Memory B cell (primary cell): ENCODE measurements around the gene IL17D.
A peak's percentile ranks its signal among the peaks of the same experiment; 100 is the strongest.
"Not testable (repeated sequence)": the region's sequence is repeated elsewhere in the genome, so short reads cannot be mapped to it uniquely, and the experiment has no call there.

Source experiments
- ATAC-seq: fragments of 150-1000 bp; cut with Tn5 transposase; 2 replicates; pipeline ENCODE4 v1.10.0; 2021; ENCODE audit warnings: low read depth, mild to moderate bottlenecking, moderate library complexity
- DNase-seq, 2 donors: peaks; one replicate each; pipeline ENCODE4 v3.0.0; 2022; ENCODE audit warnings: low spot score in 2 of 2
- H3K27ac Mint-ChIP-seq: one replicate; pipeline ENCODE4 v1.8.0; 2022; ENCODE audit warnings: mild to moderate bottlenecking, moderate library complexity, mixed read lengths
- H3K27me3 Mint-ChIP-seq: one replicate; pipeline ENCODE4 v1.8.0; 2022; ENCODE audit warnings: mixed read lengths
- H3K36me3 Mint-ChIP-seq: one replicate; pipeline ENCODE4 v1.8.0; 2022; ENCODE audit warnings: mild to moderate bottlenecking, mixed read lengths
- H3K4me1 Mint-ChIP-seq: one replicate; pipeline ENCODE4 v1.8.0; 2022; ENCODE audit warnings: mixed read lengths
- H3K4me3 Mint-ChIP-seq: one replicate; pipeline ENCODE4 v1.8.0; 2022; ENCODE audit warnings: mild to moderate bottlenecking, moderate library complexity, mixed read lengths
- H3K9me3 Mint-ChIP-seq: one replicate; pipeline ENCODE4 v1.8.0; 2022; ENCODE audit warnings: mixed read lengths

Gene IL17D, protein sequence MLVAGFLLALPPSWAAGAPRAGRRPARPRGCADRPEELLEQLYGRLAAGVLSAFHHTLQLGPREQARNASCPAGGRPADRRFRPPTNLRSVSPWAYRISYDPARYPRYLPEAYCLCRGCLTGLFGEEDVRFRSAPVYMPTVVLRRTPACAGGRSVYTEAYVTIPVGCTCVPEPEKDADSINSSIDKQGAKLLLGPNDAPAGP

DNA sequence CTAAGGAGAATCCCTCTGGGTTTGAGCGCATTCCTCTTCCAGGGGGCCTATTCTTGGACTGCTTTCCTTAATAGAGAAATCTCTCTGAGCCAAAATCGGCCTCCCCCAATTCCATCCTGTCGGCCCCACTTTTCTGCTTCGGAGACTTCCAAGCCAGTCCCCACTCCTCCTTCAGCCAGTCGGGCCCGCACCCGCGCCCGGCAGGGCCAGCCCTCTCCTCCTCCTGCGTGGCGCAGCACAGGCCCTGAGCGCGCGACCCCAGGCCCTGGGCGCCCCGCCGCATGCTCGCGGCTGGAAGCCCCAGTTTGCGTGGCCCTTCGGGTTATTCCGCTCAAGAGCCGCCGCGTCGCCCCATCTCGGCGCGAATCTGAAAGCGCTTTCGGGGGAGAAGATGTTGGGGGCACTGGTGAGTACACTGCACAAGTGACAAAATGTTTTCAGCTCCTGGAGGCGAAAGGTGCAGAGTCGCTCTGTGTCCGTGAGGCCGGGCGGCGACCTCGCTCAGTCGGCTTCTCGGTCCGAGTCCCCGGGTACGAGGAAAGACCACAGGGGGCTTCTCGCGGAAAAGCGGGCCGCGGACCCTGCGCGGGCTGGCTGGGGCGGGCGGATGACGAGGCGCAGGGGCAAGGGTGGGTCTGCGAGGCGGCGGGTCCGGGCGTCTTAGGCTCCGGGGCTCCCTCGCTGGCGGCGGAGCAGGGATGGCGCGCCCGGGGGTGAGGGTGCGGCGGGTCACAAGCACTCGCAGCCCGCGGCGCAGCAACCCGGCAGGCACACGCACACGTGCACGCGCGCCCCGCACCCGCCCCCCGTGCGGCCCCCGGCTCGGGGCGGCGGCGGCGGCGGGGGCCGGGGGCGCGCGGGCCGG, at the start of gene IL17D:
IL17D (plus strand) TSS at position 785 of the 865 bp plus-strand sequence. CDS start 303 bp downstream, outside the sequence.
- Mint-ChIP-seq H3K9me3 (peaks cover 2% of the 10 kb centered on the region), H3K27me3 (peaks cover 10% of the 10 kb centered on the region), H3K36me3 (no peaks in the 10 kb centered on the region), H3K4me3 (peak within 1 kb of the TSS; percentile 97), H3K27ac (peak within 1 kb of the TSS; percentile 75), H3K4me1 (peaks cover 3% of the 10 kb centered on the region)
- ATAC-seq, result peak; percentile 20
- peak; percentile 21 to 40 for DNase-seq

DNA sequence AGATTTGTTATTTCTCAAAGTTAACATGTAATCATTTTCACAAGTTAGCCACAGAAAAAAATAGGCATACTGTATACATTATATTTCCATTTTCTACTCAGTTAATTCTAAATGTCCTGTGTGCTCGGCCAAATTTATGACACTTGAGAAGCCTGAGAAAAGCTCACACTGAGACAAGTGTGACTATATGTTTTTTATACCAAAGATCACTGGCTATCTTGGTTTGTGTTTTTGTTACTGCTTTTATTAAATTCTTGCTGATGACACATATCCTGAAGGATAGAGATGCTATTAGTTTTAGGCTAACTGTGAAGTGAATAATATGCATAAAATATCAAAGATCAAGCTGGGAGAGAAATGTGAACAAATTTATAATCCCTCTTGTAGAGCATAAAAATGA, 49.3 kb upstream of the IL17D start:
- ATAC-seq (no peak), DNase-seq (no peak)
- H3K36me3 Mint-ChIP-seq, result peaks cover 3% of the 10 kb centered on the region
- H3K9me3 Mint-ChIP-seq, result no peaks in the 10 kb centered on the region
- no peaks in the 10 kb centered on the region for H3K27me3 Mint-ChIP-seq
- H3K27ac Mint-ChIP-seq, result no peak overlapping the region
- H3K4me3 Mint-ChIP-seq, result no peak overlapping the region
- no peaks in the 10 kb centered on the region for H3K4me1 Mint-ChIP-seq

DNA sequence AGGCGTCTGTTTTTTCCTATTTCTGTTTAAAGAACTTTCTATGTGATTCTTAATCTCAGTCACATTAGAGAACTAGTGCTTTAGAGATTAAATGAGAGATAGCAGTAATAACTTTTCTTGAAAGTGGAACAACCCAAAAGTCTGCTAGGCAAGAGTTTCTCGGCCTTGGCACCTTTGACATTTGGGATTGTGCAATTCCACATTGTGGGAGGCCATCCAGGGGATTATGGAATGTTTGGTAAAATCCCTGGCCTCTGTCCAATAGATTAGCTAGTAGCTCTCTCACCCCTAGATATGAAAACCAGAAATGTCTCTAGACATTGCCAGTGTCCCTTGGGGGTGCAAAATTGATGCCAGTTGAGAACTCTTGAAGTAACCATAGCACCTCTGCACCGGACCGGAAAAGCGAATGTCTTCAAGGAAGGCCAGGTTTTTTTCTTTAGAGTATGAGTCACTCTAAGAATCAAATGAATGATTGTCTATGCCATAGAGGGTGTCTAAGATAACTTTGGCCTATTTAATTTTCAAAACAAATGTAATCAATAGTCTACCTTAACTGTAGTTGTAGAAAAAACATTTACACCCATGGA, 45.0 kb upstream of the IL17D start:
- Mint-ChIP-seq H3K4me1 (no peaks in the 10 kb centered on the region), H3K9me3 (no peaks in the 10 kb centered on the region), H3K27ac (no peak overlapping the region), H3K27me3 (no peaks in the 10 kb centered on the region), H3K4me3 (no peak overlapping the region), H3K36me3 (peaks cover 10% of the 10 kb centered on the region)
- ATAC-seq, result no peak
- no peak for DNase-seq

DNA sequence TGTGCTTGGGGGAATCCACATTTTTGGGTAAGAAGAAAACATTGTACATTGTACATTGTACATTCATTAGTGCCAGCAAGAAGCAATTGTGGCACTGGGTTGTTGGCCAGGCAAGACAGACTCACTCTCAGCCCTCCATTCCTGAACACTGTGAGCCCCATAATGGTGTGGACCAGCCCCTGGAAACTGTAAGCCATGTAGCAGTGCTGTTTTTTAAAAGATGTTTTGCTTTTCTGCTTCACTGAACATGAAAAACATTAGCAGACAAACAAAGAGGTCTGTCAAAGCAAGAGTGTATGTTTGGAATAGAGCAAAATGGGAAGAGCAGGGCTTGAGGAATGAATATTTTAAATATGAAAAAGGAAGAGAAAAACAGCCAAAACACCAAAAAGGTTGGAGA, 39.1 kb upstream of the IL17D start:
- Mint-ChIP-seq H3K27me3 (no peaks in the 10 kb centered on the region), H3K36me3 (peaks cover 10% of the 10 kb centered on the region), H3K4me1 (no peaks in the 10 kb centered on the region), H3K27ac (no peak overlapping the region), H3K9me3 (no peaks in the 10 kb centered on the region), H3K4me3 (no peak overlapping the region)
- no peak for ATAC-seq
- no peak for DNase-seq

DNA sequence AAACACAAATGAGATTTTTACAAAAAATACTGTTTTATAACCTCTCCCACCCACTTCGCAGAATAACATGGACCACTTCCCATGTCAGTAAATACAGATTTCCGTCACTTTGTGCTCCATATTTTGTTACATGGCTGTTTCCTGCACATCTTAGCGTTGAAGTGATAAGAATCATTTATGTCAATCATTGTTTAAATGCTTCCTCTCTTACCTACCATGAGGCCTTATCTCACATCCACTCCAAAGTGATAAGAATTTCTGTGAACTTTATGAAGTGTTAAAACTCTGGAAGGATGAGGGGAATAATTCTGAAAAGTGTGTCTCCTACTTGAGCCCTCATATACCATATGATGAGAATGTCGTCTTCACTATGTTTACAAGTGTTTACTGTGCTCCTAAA, 36.6 kb upstream of the IL17D start:
- DNase-seq, result no peak
- H3K36me3 Mint-ChIP-seq, result peaks cover 9% of the 10 kb centered on the region
- H3K4me3 Mint-ChIP-seq, result no peak overlapping the region
- no peaks in the 10 kb centered on the region for H3K27me3 Mint-ChIP-seq
- H3K4me1 Mint-ChIP-seq, result no peaks in the 10 kb centered on the region
- no peak for ATAC-seq
- no peaks in the 10 kb centered on the region for H3K9me3 Mint-ChIP-seq
- H3K27ac Mint-ChIP-seq, result no peak overlapping the region

DNA sequence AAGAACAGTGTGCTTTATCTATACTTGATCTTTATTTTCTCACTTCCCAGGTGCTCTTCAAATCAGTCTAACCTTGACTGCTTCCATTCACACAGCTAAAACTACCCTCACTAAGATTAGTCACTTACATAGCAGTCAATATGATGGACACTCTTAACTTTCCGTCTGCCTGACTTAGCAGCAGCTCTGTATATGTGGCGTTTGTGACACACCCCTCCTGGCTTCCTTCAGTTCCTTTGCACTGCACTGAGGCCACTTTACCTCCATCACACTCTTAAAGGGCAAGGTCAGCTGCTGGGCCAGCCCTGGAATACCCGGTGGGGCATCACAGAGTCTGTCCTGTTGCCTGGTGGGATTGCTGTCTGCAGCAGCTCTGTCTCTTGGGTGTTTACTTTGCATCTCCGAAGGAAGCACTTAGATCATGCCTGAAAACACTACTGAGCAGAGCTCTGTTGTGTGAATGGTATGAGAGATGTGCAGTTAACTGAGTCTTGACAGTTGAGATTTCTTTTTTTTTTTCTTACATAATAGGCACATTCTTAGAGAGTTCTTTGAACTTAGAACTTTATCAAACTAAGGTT, 35.6 kb upstream of the IL17D start:
- Mint-ChIP-seq H3K27ac (no peak overlapping the region), H3K9me3 (no peaks in the 10 kb centered on the region), H3K27me3 (no peaks in the 10 kb centered on the region), H3K4me1 (no peaks in the 10 kb centered on the region), H3K36me3 (peaks cover 13% of the 10 kb centered on the region), H3K4me3 (no peak overlapping the region)
- DNase-seq, result no peak
- ATAC-seq, result no peak

DNA sequence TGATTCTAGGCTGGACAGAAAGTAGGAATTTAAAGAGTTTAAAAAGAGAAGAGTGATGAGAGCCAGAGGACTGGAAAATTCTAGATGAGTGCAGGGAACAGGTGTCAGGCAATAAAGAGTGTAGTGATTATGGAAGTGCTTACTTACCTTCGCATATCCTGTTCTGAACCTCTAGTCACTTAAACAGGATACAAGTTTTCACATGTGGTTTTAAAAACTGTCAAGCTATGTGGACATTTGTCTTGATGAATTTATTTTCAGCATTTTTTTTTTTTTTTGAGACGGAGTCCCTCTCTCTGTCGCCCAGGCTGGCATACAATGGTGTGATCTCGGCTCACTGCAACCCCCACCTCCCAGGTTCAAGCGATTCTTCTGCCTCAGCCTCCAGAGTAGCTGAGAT, 34.3 kb upstream of the IL17D start:
- no peak overlapping the region for H3K27ac Mint-ChIP-seq
- H3K9me3 Mint-ChIP-seq, result no peaks in the 10 kb centered on the region
- no peaks in the 10 kb centered on the region for H3K4me1 Mint-ChIP-seq
- H3K27me3 Mint-ChIP-seq, result no peaks in the 10 kb centered on the region
- ATAC-seq (no peak), DNase-seq (no peak)
- H3K4me3 Mint-ChIP-seq, result no peak overlapping the region
- peaks cover 21% of the 10 kb centered on the region for H3K36me3 Mint-ChIP-seq

DNA sequence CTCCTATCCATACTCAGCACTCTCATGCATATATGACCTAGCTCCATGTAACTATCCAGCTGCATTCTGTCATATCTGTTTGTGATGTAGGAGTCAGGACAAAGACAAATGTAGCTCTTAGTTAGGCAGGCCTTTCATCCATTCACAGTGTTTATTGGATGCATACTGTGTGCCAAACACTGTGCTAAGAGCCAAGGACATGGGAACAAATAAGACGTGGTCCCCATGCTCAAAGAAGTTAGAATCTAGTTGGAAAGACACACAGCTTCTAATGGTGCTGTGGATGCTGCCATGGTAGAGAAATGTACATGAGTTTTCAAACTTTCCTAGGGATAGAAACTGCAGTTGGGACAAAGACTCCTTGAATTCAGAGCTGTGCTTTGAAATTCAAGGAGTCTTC, 31.7 kb upstream of the IL17D start:
- no peaks in the 10 kb centered on the region for H3K4me1 Mint-ChIP-seq
- peaks cover 22% of the 10 kb centered on the region for H3K36me3 Mint-ChIP-seq
- H3K9me3 Mint-ChIP-seq, result no peaks in the 10 kb centered on the region
- no peak overlapping the region for H3K4me3 Mint-ChIP-seq
- DNase-seq, result no peak
- ATAC-seq, result no peak
- no peaks in the 10 kb centered on the region for H3K27me3 Mint-ChIP-seq
- no peak overlapping the region for H3K27ac Mint-ChIP-seq

DNA sequence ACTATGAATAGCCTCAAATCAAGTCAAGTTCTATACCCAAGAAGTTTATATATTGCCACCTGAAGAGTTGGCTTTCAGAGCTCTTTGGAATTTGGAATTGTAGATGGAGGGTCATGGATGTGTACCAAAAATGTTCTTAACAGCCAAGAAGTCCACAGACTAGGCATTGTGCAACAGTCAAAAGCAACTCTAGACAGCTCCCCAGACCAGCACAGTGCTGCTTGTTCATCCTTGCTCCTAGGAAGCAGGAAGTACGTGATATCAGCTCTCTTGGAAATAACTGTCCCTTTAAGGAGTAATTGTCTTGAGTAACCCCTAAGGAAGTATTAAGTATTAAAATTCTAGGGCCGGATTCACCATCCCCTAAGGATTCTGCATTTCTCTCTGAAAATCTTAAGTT, 30.7 kb upstream of the IL17D start:
- peaks cover 24% of the 10 kb centered on the region for H3K36me3 Mint-ChIP-seq
- no peak overlapping the region for H3K4me3 Mint-ChIP-seq
- ATAC-seq, result no peak
- DNase-seq, result no peak
- no peaks in the 10 kb centered on the region for H3K9me3 Mint-ChIP-seq
- H3K4me1 Mint-ChIP-seq, result no peaks in the 10 kb centered on the region
- no peak overlapping the region for H3K27ac Mint-ChIP-seq
- no peaks in the 10 kb centered on the region for H3K27me3 Mint-ChIP-seq

DNA sequence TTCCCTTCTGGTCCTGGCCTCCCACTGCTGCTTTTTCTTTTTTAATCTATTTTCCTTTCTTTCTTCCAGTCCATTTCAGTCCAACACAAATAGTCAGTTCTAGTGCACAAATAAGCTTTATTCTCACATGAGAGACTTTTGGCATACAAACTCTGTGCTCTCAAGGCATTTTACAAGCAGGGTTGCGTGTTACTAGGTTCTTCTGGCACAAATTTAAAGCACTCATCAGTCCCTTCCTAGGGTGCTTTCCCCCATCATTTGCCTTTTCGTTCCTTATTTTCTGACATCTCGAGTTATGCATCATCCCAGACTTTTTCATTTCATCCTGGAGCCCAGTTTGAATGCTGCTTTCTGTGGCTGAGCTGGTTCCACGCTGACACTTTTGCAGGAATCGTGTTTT, 29.8 kb upstream of the IL17D start:
- no peak overlapping the region for H3K27ac Mint-ChIP-seq
- no peak for DNase-seq
- peaks cover 24% of the 10 kb centered on the region for H3K36me3 Mint-ChIP-seq
- H3K9me3 Mint-ChIP-seq, result no peaks in the 10 kb centered on the region
- no peaks in the 10 kb centered on the region for H3K4me1 Mint-ChIP-seq
- ATAC-seq, result no peak
- no peaks in the 10 kb centered on the region for H3K27me3 Mint-ChIP-seq
- no peak overlapping the region for H3K4me3 Mint-ChIP-seq

DNA sequence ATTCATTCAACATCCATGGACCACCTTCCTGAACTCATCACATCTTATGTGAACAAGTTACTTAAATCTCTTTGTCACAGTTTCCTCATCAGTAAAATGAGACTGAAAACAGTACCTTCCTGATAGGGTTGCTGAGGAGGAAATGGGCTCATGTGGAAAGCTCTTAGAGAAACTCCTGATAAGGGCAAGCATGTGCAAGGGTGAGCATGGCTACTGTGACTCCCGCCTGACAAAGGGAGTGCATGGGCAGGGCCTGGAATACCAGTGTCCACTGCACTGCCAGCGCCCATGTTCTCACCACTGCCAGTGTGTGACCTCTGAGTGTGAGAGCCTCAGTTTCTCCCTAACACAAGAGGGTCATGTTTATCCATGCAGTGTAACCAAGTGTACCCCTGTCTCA, 27.3 kb upstream of the IL17D start:
- Mint-ChIP-seq H3K27me3 (no peaks in the 10 kb centered on the region), H3K36me3 (peaks cover 31% of the 10 kb centered on the region), H3K27ac (no peak overlapping the region)

DNA sequence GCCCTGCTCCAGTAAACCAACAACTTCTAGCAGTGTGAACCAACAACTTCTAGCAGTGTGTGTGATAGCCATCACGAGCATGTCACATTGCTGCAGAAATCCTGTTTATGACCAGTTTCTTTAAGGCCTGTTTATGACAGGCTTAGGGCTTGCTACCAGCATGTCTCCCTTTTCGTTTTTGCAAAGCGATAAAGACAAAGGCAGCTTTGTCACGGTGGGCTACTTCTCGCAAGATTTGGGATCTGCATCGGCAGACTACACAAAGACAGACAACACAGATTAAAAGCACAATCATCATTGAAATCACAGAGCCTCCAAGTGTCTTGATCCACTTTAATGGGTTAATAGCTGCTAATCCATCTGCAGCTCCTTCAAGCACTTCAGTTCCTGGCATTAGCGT, 24.9 kb upstream of the IL17D start:
- H3K27ac Mint-ChIP-seq, H3K27me3 Mint-ChIP-seq, H3K9me3 Mint-ChIP-seq, H3K4me1 Mint-ChIP-seq, H3K4me3 Mint-ChIP-seq, ATAC-seq, DNase-seq: not testable (repeated sequence)
- H3K36me3 Mint-ChIP-seq, result peaks cover 26% of the 10 kb centered on the region

More for the DNA sequence above, 27.3 kb upstream of the IL17D start:
- no peak for ATAC-seq
- Mint-ChIP-seq H3K4me1 (no peaks in the 10 kb centered on the region), H3K9me3 (no peaks in the 10 kb centered on the region), H3K4me3 (no peak overlapping the region)
- DNase-seq, result no peak

DNA sequence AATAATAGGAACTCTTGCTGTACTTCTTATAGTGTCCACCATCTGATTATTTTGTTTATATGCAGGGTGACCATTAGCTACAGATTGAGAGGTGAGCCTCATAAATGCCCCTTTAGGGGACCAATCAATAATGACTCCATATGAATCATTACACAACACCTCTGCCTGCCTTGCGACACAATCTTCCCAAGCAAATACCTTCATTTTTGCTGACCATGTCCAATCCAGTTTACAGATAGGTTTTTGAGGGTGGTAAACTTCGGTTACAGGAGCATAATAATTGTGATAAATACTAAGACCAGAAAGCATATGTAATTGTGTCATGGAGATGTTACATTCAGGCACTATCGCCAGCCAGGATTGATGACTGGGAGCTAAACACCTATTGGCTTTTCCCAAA, 23.6 kb upstream of the IL17D start:
- Mint-ChIP-seq H3K4me1 (no peaks in the 10 kb centered on the region), H3K27me3 (no peaks in the 10 kb centered on the region), H3K9me3 (no peaks in the 10 kb centered on the region), H3K36me3 (peaks cover 27% of the 10 kb centered on the region), H3K27ac (no peak overlapping the region), H3K4me3 (no peak overlapping the region)
- DNase-seq, result no peak
- no peak for ATAC-seq

DNA sequence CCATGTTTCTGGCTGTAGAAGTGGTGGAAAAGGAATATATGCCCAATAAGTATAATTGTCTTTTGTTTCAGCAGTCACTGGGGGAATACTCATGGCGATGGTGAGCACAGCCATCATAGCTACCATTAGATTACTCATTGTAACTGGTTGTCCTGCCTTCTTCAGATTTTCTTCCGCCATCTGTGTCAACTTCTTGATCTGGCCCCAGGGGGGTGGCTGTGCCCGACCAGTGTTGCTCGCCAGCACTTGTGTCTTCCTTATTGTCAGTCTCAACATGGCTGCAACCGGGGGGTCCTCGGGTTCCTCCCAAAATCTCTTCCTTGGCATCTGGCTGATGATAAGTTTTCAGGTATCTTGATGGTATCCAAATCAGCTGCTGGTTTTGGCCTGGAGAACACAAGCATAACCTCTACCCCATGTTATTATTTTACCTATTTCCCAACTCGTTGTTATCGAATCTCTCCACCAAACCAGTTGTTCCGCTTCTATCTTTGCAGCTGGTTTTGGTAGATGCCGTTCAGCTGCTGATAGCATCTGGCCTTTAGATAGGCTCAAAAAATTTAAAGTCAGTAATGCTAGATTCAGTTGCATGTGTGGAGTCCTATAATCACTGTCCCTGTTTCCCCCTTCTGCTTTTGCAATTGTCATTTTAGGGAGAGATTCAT, 23.0 kb upstream of the IL17D start:
- H3K4me3 Mint-ChIP-seq, result no peak overlapping the region
- peaks cover 27% of the 10 kb centered on the region for H3K36me3 Mint-ChIP-seq
- no peak for DNase-seq
- no peaks in the 10 kb centered on the region for H3K27me3 Mint-ChIP-seq
- H3K4me1 Mint-ChIP-seq, result no peaks in the 10 kb centered on the region
- no peaks in the 10 kb centered on the region for H3K9me3 Mint-ChIP-seq
- H3K27ac Mint-ChIP-seq, result no peak overlapping the region
- no peak for ATAC-seq
